AG04450 (cell line): Measurements from ENCODE around the gene TMEM129. TPM values are rescaled to one million over a fixed set of nuclear protein-coding genes. Genes with fewer than 3 reads are reported as not detected.

Source experiments
- CTCF ChIA-PET: fragments of 300-600, 350-600 bp; formaldehyde crosslinking; extraction: SDS; loops from one replicate; lab custom pipeline; 2022; ENCODE audit warnings: antibody characterized with exemption, inconsistent platforms; lab: Charles Lee
- POLR2A ChIA-PET: fragments of 350-600 bp; formaldehyde crosslinking; extraction: SDS; loops from one replicate; lab custom pipeline; 2021; ENCODE audit warnings: antibody characterized with exemption, inconsistent platforms; lab: Yijun Ruan, JAX
- DNase-seq: peaks from one replicate; pipeline ENCODE4 v3.0.0-alpha.2; 2011; ENCODE audit warnings: low read depth, low spot score
- H3K27ac ChIP-seq: one replicate; pipeline ENCODE4 v1.5.1; 2012; ENCODE audit warnings: low read depth, low read length, control low read depth
- H3K27me3 ChIP-seq: one replicate; pipeline ENCODE4 v1.6.0; 2012; ENCODE audit warnings: low read length; ENCODE audit not compliant: control insufficient read depth, insufficient read depth
- H3K4me3 ChIP-seq: 2 replicates; pipeline ENCODE4 v1.5.1; 2011; ENCODE audit warnings: mild to moderate bottlenecking, low read depth, low read length, control low read depth
- H3K9me3 ChIP-seq: 2 replicates; pipeline ENCODE4 v1.5.1; 2012; ENCODE audit warnings: low read length; ENCODE audit not compliant: control insufficient read depth, insufficient read depth
- polyA plus RNA-seq: library from polyadenylated mRNA; depleted of rRNA; stranded (reverse); fragments of >200 nt; gene quantifications from 2 replicates; pipeline ENCODE4 v1.2.3, GENCODE V29; 2011
- TF ChIP-seq, protein P1 (sequence below): IDR thresholded peaks from 2 replicates; pipeline ENCODE4 v1.5.1; 2011; ENCODE audit warnings: low read depth, low read length, control low read depth, inconsistent platforms

Gene TMEM129
- polyA plus RNA-seq, 1 experiment: 13.1 TPM

GRCh38 chr4:1716065-1716945, 4.8 kb downstream of the TMEM129 start:
- TF ChIP-seq, protein P1, sequence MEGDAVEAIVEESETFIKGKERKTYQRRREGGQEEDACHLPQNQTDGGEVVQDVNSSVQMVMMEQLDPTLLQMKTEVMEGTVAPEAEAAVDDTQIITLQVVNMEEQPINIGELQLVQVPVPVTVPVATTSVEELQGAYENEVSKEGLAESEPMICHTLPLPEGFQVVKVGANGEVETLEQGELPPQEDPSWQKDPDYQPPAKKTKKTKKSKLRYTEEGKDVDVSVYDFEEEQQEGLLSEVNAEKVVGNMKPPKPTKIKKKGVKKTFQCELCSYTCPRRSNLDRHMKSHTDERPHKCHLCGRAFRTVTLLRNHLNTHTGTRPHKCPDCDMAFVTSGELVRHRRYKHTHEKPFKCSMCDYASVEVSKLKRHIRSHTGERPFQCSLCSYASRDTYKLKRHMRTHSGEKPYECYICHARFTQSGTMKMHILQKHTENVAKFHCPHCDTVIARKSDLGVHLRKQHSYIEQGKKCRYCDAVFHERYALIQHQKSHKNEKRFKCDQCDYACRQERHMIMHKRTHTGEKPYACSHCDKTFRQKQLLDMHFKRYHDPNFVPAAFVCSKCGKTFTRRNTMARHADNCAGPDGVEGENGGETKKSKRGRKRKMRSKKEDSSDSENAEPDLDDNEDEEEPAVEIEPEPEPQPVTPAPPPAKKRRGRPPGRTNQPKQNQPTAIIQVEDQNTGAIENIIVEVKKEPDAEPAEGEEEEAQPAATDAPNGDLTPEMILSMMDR: no peak
- no peak overlapping the region for H3K4me3 ChIP-seq
- ChIA-PET POLR2A (no interaction called here), CTCF (no interaction called here)
- no peak overlapping the region for H3K27ac ChIP-seq
- DNase-seq: no peak
- no peaks in the 10 kb centered on the region; the same call in 1 of the 2 replicates for H3K9me3 ChIP-seq
- H3K27me3 ChIP-seq: no peaks in the 10 kb centered on the region

DNA sequence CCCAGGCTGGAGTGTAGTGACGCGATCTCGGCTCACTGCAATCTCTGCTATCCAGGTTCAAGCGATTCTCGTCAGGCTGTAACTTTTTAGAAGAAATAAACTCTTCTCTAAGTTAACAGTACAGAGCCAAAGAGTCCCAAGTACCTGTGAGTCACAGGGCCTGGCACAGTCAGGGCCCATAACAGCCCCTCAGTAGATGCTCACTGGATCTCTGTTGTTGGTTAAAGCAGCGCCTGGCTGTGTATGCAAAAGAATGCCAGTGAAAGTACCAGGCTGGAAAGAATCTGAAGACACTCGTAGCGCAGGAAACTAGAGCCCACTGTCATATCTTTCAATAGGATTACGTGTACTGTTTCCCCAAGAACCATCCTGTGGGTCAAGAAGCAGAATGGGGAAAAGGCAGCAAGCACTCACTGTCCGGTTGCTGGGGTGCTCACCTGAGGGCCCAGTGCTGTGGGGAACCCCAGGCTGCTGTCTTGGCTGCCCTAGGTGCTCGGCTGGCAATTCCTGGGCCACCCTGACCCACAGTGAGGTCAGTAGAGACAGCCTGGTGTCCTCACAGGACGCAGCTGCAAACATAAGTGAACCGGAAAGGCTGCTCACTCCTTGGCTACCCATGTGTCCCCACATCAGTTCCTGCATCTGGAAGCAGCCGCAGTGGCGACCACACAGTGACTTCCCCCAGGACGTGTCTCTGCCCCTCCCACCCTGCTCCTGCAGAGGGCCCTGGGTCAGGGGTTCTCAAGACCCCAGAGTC, 5.9 kb downstream of the TMEM129 start:
- TF ChIP-seq, protein P1: no peak
- Histone ChIP-seq H3K27me3 (no peaks in the 10 kb centered on the region), H3K4me3 (no peak overlapping the region), H3K9me3 (no peaks in the 10 kb centered on the region; the same call in 1 of the 2 replicates), H3K27ac (no peak overlapping the region)
- POLR2A ChIA-PET: no interaction called here
- DNase-seq: no peak
- CTCF ChIA-PET: interaction anchor here (1.7 kb wide), 1 partner anchor 22 kb away, joined by 5 read pairs; no protein-coding TSS in a partner anchor

- ChIA-PET POLR2A (no interaction called here), CTCF (interaction anchor here (1.0 to 1.7 kb wide), 2 partner anchors 12 to 22 kb away, joined by 3 to 5 read pairs; no protein-coding TSS in a partner anchor)
- Histone ChIP-seq H3K9me3 (no peaks in the 10 kb centered on the region; the same call in 1 of the 2 replicates), H3K4me3 (no peak overlapping the region), H3K27me3 (no peaks in the 10 kb centered on the region), H3K27ac (no peak overlapping the region)
- TF ChIP-seq, protein P1: no peak
- no peak for DNase-seq
These were observed 6.7 kb downstream of the TMEM129 start for GRCh38 chr4:1714303-1715001.

DNA sequence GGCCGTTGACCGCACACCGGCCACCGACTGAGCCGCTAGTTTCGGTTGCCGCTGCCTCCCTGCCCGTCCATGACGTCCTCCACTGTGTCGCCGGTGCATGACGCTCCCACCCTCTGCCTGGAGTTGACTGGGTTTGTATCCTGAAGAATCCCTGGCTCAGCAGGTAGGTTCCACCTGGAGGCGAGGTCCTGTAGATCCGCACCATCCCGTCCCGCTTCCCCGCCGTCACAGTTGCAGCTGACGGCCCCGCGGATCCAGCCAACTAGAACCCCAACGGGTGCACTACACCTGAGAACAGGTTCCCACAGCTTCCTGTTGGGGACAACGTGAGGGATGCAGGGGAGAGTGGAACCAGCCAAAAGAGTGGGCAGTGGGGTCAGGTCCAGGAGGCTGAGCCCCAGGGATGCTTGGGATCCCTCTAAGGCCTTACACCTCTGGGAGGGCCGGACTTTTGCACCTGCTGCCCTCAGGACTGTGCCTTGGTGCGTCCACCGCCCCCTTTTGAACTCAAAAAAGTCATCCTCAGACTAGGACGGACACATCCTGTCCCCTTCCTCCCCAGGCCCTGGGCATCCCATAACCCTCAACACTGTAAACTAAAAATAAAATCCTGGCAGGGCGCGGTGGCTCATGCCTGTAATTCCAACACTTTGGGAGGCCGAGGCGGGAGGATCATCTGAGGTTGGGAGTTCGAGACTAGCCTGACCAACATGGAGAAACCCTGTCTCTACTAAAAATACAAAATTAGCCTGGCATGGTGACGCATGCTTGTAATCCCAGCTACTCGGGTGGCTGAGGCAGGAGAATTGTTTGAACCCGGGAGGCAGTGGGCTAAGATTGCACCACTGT, 7.9 kb downstream of the TMEM129 start:
- peak overlapping the region; percentile 31 for H3K27ac ChIP-seq
- DNase-seq: no peak
- TF ChIP-seq, protein P1: no peak
- H3K9me3 ChIP-seq: no peaks in the 10 kb centered on the region; the same call in 1 of the 2 replicates
- CTCF ChIA-PET: interaction anchor here (0.8 to 1.9 kb wide), 3 partner anchors 13 to 357 kb away, joined by 4 to 5 read pairs (median 4); no protein-coding TSS in a partner anchor
- no peaks in the 10 kb centered on the region for H3K27me3 ChIP-seq
- peak overlapping the region; percentile 88 for H3K4me3 ChIP-seq
- POLR2A ChIA-PET: interaction anchor here (0.9 to 2.1 kb wide), 3 partner anchors 8 to 10 kb away, joined by 3 to 21 read pairs (median 6); partner anchors contain the start of genes TACC3 and TMEM129
